Caki2 (cell line): ENCODE data around the gene MOSMO. TPM values are rescaled to one million over a fixed set of nuclear protein-coding genes. Genes with fewer than 3 reads are reported as not detected.
A peak's percentile ranks its signal among the peaks of the same experiment; 100 is the strongest.
"Not testable (repeated sequence)": the region's sequence is repeated elsewhere in the genome, so short reads cannot be mapped to it uniquely, and the experiment has no call there.

Experiments used
- DNase-seq: peaks from one replicate; pipeline ENCODE4 v3.0.0-alpha.2; 2015; ENCODE audit warnings: low read depth
- in situ Hi-C: cut with HindIII; loops from 2 replicates; pipeline ENCODE4 v1.10.0; 2016; ENCODE audit warnings: low sequenced_read_pairs, low pct_unique_long_range_greater_than_20kb, mixed read lengths
- total RNA-seq: library from RNA; depleted of rRNA; stranded (reverse); fragments of >200 nt; shearing (Covaris generic); gene quantifications from 2 replicates; pipeline ENCODE4 v1.2.3, GENCODE V29; 2014; ENCODE audit warnings: low replicate concordance; rRNA removed

Gene MOSMO
- total RNA-seq, 1 experiment from 2014 or later = 11.5 TPM

DNA sequence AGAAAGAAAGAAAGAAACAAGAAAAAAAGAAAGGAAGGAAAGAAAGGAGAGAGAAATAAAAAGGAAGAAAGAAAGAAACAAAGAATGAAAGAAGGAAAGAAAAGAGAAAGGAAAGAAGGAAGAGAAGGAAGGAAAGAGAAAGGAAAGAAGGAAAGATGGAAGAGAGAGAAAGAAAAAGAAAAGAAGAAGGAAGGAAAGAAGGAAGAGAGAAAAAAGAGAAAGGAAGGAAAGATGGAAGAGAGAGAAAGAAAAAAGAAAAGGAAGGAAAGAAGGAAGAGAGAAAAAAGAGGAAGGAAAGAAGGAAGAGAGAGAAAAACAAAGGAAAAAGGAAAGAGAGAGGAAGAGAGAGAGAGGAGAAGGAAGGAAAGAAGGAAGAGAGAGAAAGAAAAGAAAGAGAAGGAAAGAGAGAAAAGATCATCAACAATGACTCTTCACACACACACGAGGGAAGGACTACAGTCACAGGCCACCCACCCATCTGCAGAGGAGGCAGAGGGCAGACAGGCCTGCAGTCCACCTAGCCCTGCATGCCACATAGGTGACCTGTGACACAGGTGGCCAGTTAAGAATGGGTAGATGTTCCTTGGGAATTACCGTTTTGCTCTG is 108.3 kb downstream of the MOSMO start:
- in situ Hi-C loops = no loop called here
- DNase-seq = no peak

DNA sequence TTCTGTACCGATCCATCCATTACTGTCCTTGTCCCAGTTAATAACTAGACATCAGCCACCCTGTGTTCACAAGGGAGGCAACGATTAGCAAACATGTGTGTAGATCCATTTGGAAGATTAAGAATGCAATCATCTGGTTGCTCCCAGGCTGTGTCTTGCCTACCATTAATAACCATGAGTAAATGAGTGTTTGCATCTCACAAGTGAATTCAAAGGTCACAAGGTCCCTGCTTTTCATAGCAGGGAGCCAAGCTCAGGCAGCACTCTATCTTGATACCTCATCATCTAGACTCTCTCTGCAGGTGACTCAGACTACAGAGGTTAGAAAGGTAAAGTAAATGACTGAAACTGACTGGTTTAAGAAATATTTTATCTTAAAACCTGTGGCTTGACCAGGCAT is 109.7 kb downstream of the MOSMO start:
- in situ Hi-C loops = no loop called here
- DNase-seq = no peak

DNA sequence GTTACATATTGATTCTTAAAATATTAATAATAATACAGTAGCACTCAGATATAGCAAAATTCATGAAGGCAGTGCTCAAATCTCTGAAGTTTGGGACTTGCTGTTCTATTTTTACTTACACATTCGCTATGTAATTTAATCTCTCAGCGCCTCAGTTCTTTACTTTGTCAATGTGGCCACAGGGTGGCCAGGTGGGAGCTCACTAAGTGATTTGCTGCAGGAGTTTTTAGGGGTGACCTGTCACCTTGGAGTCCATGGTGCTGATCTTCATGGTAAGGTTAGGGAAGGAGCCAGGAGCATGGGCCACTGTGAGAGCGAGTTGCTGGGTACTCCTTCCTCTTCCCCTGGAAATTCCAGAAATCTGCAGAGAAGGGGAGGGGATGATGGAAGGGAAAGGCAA is 112.5 kb downstream of the MOSMO start:
- no peak for DNase-seq
- in situ Hi-C loops = no loop called here

DNA sequence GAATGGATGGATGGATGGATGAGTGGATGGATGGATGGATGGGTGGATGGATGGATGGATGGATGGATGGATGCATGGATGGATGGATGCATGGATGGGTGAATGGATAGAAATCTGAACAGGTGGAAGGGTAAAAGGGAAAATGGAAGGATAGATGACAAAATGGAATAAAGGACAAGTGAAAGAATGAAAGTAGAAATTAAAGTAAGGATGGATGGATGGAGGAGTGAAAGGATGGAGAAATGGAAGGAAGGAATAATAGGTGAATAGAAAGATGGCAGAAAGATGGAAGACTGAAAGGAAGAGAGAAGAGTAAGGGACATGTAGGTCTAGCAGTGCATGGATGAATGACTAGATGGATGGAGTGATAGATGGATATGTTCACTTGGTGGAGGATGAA is 114.3 kb downstream of the MOSMO start:
- in situ Hi-C loops = no loop called here
- DNase-seq = no peak

DNA sequence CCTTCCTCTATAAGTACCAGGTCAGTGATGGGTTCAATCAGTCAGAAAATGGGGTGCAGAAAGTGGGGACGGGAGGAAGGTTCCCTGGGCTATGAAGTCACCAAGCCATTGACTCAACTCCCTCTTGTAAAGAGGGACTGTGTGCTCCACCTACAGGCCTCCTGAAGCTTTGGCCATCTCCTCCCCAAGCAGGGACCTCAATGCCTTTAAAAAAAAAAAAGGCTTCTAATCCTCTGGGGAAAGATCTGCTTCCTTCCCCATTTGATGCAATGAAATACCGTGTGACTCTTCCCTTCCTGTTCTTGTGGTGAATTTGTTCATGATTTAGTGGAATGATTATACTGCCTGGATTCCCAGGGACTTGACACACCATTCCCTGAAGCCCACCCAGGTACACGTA is 115.2 kb downstream of the MOSMO start:
- no peak for DNase-seq
- in situ Hi-C loops = no loop called here

DNA sequence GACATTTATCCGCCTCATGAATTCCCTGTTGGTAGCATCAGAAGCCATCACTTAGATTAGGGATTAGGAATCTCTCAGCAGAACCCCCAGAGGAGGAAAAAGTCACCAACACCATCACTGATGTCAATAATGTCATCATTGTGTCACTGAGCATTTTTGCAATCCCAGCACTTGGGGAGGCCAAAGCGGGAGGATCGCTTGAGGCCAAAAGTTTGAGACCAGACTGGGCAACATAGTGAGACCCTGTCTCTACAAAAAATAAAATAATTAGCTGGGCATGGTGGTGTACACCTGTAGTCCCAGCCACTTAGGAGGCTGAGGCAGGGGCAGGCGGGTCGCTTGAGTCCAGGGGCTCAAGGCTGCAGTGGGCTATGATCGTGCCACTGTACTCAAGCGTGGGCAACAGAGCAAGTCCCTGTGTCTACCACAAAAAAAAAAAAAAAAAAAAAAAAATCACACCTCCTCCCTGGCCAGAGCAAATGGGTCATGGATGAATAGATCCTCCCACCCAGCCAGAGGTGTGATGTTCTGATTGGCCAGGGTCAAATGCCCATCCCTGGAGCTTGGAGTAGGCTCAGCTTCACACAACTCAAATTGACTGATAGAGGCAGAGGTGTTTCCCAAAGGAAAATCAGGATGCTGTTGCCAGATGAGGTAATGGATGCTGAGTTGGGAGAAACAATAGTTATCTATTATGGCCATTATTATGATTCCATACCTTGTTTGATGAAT is 116.0 kb downstream of the MOSMO start:
- peak; percentile 30 for DNase-seq
- in situ Hi-C loops = no loop called here

DNA sequence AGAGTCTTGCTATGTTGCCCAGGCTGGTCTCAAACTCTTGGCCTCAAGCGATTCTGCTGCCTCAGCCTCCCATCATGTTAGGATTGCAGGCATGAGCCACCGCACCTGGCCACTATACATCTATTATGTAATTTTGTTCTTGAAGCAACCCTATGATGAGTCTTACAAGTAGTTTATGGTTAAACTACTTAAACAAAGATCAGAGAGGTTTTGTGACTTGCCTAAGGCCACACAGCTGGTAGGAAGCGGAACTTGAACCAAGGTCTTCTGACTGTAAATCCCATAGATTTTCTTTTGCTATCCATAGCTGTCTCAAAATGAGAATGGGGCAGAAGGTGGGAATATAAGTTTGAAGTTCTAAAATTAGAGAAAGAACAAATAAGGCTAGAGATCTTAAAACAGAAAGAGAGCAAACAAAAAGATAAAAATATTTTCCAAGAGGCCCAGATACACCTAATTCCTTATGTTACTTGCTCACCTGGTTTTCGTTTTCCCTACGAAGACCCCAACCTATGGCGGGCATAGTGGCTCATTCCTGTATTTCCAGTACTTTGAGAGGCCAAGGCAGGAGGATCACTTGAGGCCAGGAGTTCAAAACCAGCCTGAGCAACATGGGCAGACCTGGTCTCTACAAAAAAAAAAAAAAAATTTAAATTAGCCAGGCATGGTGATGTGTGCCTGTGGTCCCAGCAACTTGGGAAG is 116.8 kb downstream of the MOSMO start:
- no peak for DNase-seq
- in situ Hi-C loops = no loop called here

DNA sequence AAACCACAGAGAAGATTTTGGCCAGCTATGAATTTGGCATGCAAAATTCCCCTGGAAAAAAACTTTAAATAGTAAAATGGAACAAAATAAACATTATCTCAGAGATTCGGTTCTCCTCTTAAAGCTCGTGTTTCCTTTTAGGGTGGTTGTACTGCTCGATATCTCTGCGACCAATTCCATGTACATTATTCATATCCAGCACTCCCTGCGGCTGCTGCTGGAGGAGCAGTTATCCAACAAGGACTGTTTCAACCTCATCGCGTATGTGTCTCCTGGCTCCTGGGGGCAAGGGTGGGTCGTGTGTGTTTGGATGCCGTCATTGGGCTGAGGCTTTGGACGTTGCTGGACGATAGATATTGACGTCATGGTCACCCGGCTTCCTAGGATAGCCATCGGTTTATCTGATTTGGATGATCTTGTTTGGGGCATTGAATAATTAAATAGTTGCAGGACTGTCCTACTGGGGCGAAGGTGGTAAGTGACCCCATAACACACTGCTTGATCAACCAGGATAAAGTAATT is 118.2 kb downstream of the MOSMO start:
- DNase-seq = no peak
- in situ Hi-C loops = no loop called here

DNA sequence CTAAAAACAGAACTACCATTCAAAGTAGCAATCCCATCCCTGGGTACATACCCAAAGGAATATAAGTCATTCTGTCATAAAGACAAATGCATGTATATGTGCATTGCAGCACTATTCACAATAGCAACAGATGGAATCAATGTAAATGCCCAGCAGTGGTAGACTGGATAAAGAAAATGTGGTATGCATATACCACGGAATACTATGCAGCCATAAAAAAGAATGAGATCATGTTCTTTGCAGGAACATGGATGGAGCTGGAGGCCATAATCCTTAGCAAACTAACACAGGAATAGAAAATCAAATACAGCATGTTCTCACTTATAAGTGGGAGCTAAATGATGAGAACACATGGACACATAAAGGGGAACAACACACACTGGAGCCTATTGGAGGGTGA is 120.6 kb downstream of the MOSMO start:
- in situ Hi-C loops, DNase-seq: not testable (repeated sequence)

DNA sequence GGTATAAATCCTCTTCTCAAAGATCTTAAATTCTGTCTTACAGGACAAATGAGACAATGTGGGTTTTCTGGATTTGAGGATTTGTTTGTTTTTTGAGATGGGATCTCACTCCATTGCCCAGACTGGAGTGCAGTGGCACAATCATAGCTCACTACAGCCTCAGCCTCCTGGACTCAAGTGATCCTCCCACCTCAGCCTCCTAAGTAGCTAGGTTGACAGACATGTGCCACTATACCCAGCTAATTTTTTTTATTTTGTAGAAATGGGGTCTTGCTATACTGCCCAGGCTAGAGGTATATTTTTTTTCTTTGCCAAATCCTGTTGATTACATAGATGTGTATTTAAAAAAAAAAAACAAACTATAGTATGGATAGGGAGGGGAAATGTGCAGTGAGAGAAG is 122.6 kb downstream of the MOSMO start:
- in situ Hi-C loops = no loop called here
- no peak for DNase-seq

DNA sequence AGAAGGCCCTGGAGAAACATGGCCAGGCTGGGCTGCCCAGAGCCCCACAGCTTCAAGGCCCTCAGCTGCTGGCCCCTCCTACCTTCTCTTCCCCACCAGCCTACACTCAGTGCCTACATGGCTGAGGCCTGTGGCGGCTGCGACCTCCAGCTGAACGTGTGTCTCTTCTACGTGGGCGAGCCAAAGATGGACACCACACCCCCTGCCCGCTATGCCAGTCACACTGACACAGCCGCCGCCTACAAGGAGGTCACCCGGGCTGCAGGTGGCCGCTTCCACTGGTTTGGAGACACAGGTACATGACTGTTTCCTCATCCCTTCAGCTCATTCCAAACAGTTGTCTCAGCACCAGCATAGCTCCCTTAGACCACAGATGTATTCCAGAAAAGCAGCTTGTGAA is 124.9 kb downstream of the MOSMO start:
- in situ Hi-C loops = no loop called here

More for the DNA sequence above, 124.9 kb downstream of the MOSMO start:
- DNase-seq = no peak

Other genes starting within 250 kb of the MOSMO start
- 6.9 and 10.9 TPM in 2 replicates for gene NPIPB4, start 150.4 kb upstream of the MOSMO start, total RNA-seq
- 19.4 and 27.1 TPM in 2 replicates for gene UQCRC2, start 54.8 kb upstream of the MOSMO start, total RNA-seq
- not detected in 2 replicates for gene PDZD9, start 7.0 kb upstream of the MOSMO start, total RNA-seq
- not detected in 2 replicates for gene VWA3A, start 84.4 kb downstream of the MOSMO start, total RNA-seq
- gene SDR42E2, start 154.4 kb downstream of the MOSMO start, total RNA-seq = not detected in 2 replicates
- gene EEF2K, start 198.2 kb downstream of the MOSMO start, total RNA-seq = 16.2 and 20.1 TPM in 2 replicates